HG02970 (cell line): ENCODE data around the gene ZFPM1.

ENCODE experiments used
- ATAC-seq: cut with Tn5 transposase; IDR thresholded peaks from one replicate; pipeline ENCODE4 v1.9.1; 2021; ENCODE audit warnings: mild to moderate bottlenecking, moderate library complexity, moderate number of reproducible peaks; ENCODE audit not compliant: unreplicated experiment, low FRiP score

The ZFPM1 gene

GRCh38 chr16:88433632-88434352, 19.3 kb upstream of the ZFPM1 start:
- ATAC-seq = no peak

DNA sequence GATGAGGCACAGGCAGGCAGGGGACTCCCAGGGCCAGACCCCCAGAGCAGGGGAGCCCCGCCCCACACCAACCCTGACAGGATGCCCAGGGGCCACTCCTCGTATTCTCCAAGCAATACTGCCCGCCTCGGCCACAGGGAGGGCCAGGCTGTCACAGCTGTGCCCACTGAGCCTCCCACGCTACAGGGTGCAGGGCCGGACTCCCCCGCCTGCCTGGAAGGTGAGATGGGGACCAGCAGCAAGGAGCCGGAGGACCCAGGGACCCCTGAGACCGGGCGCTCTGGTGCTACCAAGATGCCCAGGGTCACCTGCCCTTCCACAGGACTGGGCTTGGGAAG, 18.8 kb upstream of the ZFPM1 start:
- no peak for ATAC-seq

DNA sequence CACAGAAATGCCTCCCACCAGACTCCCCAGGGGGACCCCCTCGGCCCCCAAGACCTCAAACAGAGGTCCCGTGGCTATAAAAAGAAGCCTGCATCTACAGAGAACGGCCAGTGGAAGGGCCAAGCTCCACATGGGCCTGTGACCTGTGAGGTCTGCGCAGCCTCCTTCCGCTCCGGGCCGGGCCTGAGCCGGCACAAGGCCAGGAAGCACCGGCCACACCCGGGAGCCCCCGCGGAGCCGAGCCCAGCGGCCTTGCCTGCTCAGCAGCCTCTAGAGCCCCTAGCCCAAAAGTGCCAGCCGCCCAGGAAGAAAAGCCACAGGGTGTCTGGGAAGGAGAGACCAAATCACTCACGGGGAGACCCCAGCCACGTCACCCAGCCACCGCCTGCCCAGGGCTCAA, 18.3 kb upstream of the ZFPM1 start:
- no peak for ATAC-seq

GRCh38 chr16:88435437-88436355, 17.4 kb upstream of the ZFPM1 start:
- no peak for ATAC-seq

- no peak for ATAC-seq
Observed at GRCh38 chr16:88436796-88437195, 16.3 kb upstream of the ZFPM1 start.

DNA sequence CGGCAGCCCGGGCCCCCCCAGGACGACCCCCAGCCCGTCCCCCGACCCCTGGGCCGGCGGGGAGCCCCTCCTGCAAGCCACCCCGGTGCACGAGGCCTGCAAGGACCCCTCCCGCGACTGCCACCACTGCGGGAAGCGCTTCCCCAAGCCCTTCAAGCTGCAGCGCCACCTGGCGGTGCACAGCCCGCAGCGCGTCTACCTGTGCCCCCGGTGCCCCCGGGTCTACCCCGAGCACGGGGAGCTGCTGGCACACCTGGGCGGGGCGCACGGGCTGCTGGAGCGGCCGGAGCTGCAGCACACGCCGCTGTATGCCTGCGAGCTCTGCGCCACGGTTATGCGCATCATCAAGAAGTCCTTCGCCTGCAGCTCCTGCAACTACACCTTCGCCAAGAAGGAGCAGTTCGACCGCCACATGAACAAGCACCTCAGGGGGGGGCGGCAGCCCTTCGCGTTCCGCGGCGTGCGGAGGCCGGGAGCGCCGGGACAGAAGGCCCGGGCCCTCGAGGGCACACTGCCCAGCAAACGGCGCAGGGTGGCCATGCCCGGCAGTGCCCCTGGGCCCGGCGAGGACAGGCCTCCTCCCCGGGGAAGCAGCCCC, 15.6 kb upstream of the ZFPM1 start:
- ATAC-seq = no peak

DNA sequence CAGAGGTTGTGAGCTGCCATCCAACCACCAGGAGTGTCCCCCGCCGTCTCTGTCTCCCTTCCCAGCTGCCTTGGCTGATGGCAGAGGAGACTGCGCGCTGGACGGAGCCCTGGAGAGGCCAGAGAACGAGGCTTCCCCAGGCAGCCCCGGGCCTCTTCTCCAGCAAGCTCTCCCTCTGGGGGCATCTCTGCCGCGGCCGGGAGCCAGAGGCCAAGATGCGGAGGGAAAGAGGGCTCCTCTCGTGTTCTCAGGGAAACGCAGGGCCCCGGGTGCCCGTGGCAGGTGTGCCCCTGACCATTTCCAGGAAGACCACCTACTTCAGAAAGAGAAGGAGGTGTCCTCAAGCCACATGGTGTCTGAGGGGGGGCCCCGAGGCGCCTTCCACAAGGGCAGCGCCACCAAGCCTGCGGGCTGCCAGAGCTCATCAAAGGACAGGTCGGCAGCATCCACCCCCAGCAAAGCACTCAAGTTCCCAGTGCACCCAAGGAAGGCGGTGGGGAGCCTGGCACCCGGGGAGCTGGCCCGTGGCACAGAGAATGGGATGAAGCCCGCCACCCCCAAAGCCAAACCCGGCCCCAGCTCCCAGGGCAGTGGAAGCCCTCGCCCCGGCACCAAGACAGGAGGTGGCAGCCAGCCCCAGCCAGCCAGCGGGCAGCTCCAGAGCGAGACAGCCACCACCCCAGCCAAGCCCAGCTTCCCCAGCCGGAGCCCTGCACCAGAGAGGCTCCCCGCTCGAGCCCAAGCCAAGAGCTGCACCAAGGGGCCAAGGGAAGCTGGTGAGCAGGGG, 14.8 kb upstream of the ZFPM1 start:
- ATAC-seq = no peak

GRCh38 chr16:88439016-88439415, 14.1 kb upstream of the ZFPM1 start:
- no peak for ATAC-seq

- no peak for ATAC-seq
Observed at GRCh38 chr16:88439706-88440105, 13.4 kb upstream of the ZFPM1 start.

DNA sequence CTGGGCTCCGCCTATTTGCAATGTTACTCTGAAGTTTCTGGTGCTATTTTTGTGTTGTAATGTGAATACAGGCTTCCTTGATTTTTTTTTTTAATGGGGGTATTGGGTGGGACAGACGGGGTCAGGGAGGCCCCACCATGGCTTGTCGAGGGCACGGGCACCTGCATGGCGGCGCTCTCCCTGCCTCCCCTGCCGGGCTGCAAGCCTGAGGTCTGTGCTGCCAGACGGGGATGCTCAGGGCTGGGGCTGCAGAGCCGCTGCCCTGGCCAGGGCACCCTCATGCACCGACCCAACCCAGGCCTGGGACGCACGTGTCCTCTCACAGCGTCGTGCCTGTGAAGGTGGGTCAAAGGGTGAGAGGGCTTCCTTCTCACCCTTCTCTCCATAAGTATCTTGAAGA, 13.0 kb upstream of the ZFPM1 start:
- ATAC-seq = no peak

GRCh38 chr16:88440686-88441405, 12.2 kb upstream of the ZFPM1 start:
- ATAC-seq = no peak

DNA sequence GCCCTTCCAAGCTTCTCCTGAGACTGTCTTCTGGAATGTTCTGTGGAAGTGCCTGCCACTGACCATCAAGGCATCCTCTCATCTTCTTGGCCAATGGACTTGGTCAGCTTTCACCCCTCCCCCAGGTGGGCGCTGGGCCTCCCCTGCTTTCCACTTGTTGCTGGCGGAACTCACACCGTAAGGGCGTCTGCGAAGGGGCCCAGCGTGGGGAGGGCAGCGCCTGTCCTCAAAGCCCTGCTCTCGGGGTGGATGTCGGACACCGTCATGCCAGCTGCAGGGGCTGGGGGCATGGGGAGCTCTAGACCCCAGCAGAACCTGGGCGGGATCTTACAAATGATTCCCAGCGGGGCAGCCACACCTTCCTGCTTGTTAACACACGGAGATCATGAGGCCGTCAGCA, 11.6 kb upstream of the ZFPM1 start:
- no peak for ATAC-seq

GRCh38 chr16:88442383-88442726, 10.7 kb upstream of the ZFPM1 start:
- ATAC-seq = no peak

DNA sequence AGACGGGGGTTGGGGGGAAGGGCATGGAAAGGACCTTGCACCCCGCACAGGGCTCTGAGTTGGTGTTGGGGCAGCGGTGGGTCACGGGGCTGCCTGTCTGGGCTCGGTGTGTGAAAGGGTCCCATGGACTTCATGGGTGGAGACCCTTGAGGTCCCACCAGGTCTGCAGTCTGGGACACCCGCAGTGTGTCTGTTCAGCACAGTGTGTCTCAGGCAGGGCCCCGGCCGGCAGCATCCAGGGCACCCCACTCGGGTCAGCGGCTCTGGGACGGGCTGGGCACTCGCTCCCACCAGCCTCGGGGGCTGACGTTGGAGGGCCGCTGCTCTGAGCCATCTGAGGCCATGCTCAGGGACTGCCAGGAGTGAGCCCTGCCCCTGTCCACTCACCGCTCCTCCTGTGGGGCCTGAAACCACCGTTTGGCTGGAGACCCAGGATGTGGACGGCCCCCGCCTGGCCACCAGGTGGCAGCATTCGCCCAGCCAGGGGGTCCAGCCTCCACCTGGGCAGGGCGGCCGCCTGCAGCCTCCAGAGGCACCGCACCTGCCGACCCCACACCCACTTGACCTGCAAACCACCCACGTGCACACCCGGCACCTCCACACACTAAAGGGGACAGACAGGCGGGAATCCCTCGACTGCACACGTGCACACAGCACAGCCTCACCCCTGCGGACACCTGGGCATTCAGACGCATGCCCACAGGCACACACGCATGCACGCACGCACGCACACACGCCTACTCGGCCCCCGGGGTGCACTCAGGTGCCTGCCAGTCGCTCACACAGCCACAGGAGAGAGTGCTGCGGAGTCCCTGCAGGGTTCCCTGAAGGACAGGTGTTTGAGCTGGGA, 10.1 kb upstream of the ZFPM1 start:
- ATAC-seq = no peak

- no peak for ATAC-seq
Observed at GRCh38 chr16:88444826-88445582, 8.1 kb upstream of the ZFPM1 start.

DNA sequence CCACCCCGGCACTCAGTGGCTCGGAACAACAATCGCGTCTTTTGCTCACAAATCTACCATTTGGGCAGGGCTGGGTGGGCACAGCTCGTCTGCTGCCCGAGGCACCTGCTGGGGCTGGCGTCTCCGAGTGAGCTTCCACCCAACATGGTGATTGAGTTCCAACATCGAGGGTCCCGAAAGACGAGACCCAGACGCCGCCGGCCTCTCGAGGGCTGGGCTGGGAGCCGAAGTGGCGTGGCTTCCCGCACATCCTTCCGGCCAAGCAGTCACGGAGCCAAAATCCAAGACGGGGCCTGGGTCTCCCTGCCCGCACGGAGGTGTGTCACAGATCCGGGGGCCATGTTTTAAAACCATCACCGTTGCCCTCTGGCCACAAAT, 7.5 kb upstream of the ZFPM1 start:
- ATAC-seq = no peak

- no peak for ATAC-seq
Observed at GRCh38 chr16:88446061-88446460, 7.0 kb upstream of the ZFPM1 start.

DNA sequence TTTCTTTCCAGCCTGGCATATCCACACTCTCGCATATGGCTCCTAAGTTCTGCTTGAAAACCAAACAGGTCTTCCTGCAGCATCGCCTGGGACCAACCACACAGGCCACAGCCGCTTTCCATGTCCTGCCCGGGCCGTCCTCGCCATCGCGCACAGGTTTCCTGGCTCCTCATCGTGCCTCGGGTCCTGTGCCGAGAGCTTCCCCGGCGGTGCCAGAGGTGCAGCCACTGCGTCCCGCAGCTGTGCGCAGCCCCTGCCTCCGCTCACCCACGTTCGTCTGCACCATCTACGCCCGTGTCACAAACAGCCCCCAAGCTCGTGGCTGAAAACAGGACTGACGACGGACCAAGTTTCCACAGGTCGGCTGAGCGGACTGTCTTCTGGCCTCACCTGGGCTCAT, 6.3 kb upstream of the ZFPM1 start:
- no peak for ATAC-seq

DNA sequence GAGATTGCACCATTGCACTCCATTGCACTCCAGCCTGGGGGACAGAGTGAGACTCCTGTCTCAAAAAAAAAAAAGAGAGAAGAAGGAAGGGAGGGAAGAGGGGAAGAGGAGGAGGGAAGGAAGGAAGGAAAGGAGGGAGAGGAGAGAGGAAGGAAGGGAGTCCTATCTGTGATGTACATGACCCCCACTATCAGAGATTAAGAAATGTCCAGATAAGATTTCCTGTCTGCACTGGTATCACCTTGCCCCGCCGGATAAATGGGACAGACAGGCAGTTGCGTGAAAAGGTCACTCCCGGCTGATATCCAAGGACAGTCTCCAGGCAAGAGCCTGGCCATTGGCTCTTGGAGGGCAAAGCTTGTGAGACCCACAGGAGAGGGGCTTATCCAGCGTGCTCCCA, 5.2 kb upstream of the ZFPM1 start:
- ATAC-seq = no peak
